ENCODE results near the gene PPM1D. TPM values are rescaled to one million over a fixed set of nuclear protein-coding genes. Genes with fewer than 3 reads are reported as not detected.
A peak's percentile ranks its signal among the peaks of the same experiment; 100 is the strongest.
"Not testable (repeated sequence)": the region's sequence is repeated elsewhere in the genome, so short reads cannot be mapped to it uniquely, and the experiment has no call there.

Gene PPM1D
- total RNA-seq, 1 donor: 15.5 TPM

DNA sequence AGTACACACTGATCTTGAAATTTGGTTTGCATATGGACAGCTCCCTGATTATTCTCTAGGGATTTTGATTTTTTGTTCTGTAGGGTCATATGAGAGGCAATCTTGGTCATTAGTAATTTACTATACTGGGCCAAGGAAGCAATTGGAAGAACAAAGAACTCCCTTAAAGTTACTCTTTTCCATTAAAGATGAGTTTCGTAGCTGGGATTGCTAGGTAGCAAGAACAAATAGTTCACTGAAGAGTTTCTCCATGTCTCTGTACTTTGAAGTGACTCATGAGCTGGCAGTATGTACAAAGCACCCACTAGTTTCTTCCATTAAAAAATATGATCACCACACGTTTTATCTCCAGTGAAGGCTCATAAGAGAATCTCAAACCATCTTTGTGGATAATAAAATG, 71.5 kb downstream of the PPM1D start:
- H3K4me3 ChIP-seq (ENCODE audit: low read depth, low read length): no peak overlapping the region
- TF ChIP-seq, protein P1, sequence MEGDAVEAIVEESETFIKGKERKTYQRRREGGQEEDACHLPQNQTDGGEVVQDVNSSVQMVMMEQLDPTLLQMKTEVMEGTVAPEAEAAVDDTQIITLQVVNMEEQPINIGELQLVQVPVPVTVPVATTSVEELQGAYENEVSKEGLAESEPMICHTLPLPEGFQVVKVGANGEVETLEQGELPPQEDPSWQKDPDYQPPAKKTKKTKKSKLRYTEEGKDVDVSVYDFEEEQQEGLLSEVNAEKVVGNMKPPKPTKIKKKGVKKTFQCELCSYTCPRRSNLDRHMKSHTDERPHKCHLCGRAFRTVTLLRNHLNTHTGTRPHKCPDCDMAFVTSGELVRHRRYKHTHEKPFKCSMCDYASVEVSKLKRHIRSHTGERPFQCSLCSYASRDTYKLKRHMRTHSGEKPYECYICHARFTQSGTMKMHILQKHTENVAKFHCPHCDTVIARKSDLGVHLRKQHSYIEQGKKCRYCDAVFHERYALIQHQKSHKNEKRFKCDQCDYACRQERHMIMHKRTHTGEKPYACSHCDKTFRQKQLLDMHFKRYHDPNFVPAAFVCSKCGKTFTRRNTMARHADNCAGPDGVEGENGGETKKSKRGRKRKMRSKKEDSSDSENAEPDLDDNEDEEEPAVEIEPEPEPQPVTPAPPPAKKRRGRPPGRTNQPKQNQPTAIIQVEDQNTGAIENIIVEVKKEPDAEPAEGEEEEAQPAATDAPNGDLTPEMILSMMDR (IDR thresholded peaks at IDR 0.05; ENCODE audit: insufficient read depth, low read depth, low read length): no peak
- DNase-seq (ENCODE audit: low read depth): peak; percentile 27

DNA sequence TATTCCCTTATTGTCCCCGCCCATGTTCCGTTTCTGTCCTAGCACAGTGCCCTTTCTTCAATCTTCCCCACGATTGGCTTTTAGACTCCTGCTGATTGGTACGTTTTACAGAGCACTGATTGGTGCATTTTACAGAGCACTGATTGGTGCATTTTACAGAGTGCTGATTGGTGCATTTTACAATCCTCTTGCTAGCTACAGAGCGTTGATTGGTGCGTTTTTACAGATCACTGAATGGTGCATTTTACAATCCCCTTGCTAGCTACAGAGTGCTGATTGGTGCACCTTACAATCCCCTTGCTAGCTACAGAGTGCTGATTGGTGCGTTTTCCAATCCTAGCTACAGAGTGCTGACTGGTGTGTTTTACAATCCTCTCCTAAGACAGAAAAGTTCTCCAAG, 74.6 kb downstream of the PPM1D start:
- H3K4me3 ChIP-seq (ENCODE audit: low read depth, low read length); DNase-seq (ENCODE audit: low read depth): not testable (repeated sequence)

DNA sequence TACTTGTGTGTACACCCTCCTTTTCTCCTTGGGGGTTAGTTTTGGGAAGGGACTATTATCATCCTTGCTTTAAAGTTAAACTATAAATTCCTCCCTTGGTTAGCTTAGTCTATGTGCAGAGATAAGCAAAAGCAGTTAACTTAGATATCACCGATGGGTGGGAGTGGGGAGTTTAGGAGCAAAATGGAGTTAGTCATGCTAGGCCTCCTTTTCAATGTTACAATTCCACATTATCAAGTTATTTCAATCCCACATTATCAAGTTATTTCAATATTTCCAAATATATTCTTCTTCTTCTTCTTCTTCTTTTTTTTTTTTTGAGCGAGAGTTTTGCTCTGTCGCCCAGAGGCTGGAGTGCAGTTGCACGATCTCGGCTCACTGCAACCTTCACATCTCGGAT, 76.0 kb downstream of the PPM1D start:
- TF ChIP-seq, protein P1 (IDR thresholded peaks at IDR 0.05; ENCODE audit: insufficient read depth, low read depth, low read length): no peak
- no peak for DNase-seq (ENCODE audit: low read depth)
- no peak overlapping the region for H3K4me3 ChIP-seq (ENCODE audit: low read depth, low read length)

DNA sequence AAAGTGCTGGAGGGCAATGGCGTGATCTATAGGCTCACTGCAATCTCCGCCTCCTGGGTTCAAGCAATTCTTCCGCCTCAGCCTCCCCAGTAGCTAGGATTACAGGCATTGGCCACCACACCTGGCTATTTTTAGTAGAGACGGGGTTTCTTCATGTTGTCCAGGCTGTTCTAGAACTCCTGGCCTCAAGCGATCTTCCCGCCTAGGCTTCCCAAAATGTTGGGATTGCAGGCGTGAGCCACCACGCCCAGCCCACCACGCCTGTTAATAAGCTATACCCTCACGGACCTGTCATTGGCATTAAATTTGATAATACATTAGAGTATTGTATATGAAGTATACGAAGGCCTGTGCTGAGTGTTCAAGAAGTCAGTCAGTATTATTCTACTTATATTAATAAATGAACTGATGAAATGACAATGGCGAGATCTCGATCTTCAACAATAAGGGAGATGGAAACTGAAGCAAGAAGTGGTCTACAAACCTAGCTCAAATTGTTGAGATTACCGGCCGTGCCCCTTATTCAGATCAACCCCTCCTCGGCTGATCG, 76.8 kb downstream of the PPM1D start:
- H3K4me3 ChIP-seq (ENCODE audit: low read depth, low read length): peak overlapping the region; percentile 73
- TF ChIP-seq, protein P1 (IDR thresholded peaks at IDR 0.05; ENCODE audit: insufficient read depth, low read depth, low read length): no peak
- DNase-seq (ENCODE audit: low read depth): no peak

DNA sequence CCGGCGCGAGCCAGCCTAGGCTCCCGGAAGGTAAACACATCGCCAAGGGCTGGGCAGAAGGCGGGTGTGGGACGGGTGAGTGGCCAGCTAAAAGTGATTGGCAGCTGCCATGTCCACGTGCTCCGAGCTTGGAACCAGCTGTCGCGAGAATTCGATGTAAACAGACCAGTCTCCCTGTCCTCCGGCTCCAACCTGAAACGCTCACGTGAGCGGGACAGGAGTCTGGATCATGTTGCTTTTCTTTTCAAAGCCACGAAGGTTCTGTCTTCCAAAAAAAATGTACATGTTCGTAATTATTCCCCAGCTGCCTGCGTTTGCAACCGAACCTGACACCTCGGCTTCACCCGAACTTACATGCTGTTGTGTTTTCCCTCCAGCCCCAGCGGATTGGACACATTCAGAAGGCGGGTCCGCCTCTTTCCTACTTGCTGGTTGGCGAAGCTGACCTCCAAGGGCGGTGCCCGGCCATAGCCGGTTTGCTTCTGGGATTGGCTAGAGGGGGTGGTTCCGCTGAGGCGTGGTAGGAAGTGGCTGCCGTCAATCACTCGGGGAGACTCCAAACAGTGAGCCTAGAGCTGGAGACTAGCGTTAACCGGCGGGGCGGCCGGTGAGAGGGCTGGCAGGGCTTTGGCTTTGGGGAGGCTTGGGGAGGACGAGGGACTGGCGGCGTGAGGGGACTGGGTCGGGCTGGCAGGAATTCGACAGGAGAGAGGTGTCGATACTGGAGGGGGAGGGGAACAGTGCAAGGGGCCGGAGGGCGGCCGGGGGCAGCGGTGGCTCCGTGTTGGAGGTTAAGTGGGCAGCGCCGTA, 77.5 kb downstream of the PPM1D start, which contains the start of gene BCAS3:
Gene BCAS3 (plus strand): TSS at position 544 of the 810 bp plus-strand sequence.
- TF ChIP-seq, protein P1 (IDR thresholded peaks at IDR 0.05; ENCODE audit: insufficient read depth, low read depth, low read length): no peak
- DNase-seq (ENCODE audit: low read depth): peak; percentile 99
- H3K4me3 ChIP-seq (ENCODE audit: low read depth, low read length): peak within 1 kb of the TSS; percentile 73

DNA sequence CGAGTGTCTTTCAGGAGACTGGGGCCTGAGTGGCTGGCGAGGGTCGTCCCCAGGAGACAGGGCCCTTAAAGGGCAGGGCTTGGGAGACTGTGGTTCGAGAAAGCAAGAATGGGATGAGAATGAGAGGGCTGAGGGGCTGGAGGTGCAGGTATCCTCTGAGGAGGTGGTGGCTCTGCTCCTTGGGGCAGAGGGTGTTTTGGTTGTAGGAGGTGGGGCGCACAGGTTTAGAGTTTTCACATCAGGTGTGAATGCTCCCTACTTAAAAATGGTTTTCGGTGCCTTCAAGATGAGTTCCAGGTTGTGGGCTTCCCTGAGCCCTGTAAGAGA, 78.1 kb downstream of the PPM1D start:
- TF ChIP-seq, protein P1 (IDR thresholded peaks at IDR 0.05; ENCODE audit: insufficient read depth, low read depth, low read length): no peak
- H3K4me3 ChIP-seq (ENCODE audit: low read depth, low read length): peak overlapping the region; percentile 73
- no peak for DNase-seq (ENCODE audit: low read depth)

DNA sequence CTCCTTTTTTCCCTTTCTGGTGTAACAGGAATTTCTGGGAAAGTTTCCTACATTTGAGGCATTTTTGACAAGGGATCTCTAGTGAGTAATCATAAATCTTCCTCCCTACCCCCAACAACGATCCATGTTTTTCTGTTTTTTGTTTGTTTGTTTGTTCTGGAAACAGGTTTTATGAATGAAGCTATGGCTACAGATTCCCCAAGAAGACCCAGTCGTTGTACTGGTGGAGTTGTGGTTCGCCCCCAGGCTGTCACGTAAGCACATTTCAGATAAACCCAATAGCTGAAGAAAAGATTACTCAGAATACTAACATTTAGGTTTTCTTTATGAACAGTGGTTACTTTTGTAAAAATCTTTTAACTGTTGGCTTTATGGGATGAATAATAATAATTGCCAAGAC, 79.3 kb downstream of the PPM1D start:
- no peak for DNase-seq (ENCODE audit: low read depth)
- TF ChIP-seq, protein P1 (IDR thresholded peaks at IDR 0.05; ENCODE audit: insufficient read depth, low read depth, low read length): no peak
- no peak overlapping the region for H3K4me3 ChIP-seq (ENCODE audit: low read depth, low read length)

All from fibroblast of villous mesenchyme (primary cell).